Kidney (tissue), 14 donors: ENCODE data around the gene DLGAP1. TPM values are rescaled to one million over a fixed set of nuclear protein-coding genes. Genes with fewer than 3 reads are reported as not detected.
A peak's percentile ranks its signal among the peaks of the same experiment; 100 is the strongest.

Experiments
- DNase-seq, 5 donors: peaks; one replicate each; pipeline ENCODE4 v3.0.0-alpha.2; 2013 to 2020
- FAIRE-seq: peaks from 2 replicates; lab custom pipeline; 2012; peaks lifted over from hg19 to GRCh38; lab: Jason Lieb, UNC
- H3K27ac ChIP-seq, 2 donors: one replicate each; pipeline ENCODE4 v1.7.0; 2013; ENCODE audit warnings: low read depth in 2 of 2, low read length in 2 of 2, inconsistent platforms in 1 of 2
- H3K27me3 ChIP-seq: one replicate; pipeline ENCODE4 v1.7.1; 2013; ENCODE audit warnings: low read length, inconsistent platforms; ENCODE audit not compliant: control insufficient read depth, insufficient read depth
- H3K36me3 ChIP-seq, 3 donors: one replicate each; pipeline versions ENCODE4 v1.7.0 to v1.7.1; 2013; ENCODE audit warnings: low read length in 3 of 3, control low read depth in 1 of 3, inconsistent platforms in 1 of 3; ENCODE audit not compliant: insufficient read depth in 3 of 3, control insufficient read depth in 2 of 3
- H3K4me1 ChIP-seq, 3 donors: one replicate each; pipeline versions ENCODE4 v1.7.0 to v1.7.1; 2013; ENCODE audit warnings: low read length in 3 of 3, inconsistent platforms in 1 of 3, low read depth in 1 of 3; ENCODE audit not compliant: control insufficient read depth in 2 of 3, insufficient read depth in 2 of 3
- H3K4me3 ChIP-seq, 3 donors: one replicate each; pipeline versions ENCODE4 v1.7.0 to v1.8.1; 2013; ENCODE audit warnings: low read length in 3 of 3, control low read depth in 1 of 3, inconsistent platforms in 1 of 3
- H3K9ac ChIP-seq, 3 donors: one replicate each; pipeline versions ENCODE4 v1.7.0 to v1.7.1; 2013; ENCODE audit warnings: low read length in 3 of 3, control low read depth in 1 of 3, inconsistent platforms in 1 of 3
- H3K9me3 ChIP-seq, 3 donors: one replicate each; pipeline versions ENCODE4 v1.7.0 to v1.7.1; 2013; ENCODE audit warnings: low read length in 3 of 3, control low read depth in 1 of 3, inconsistent platforms in 1 of 3; ENCODE audit not compliant: control insufficient read depth in 2 of 3, insufficient read depth in 1 of 3
- CTCF ChIP-seq: IDR thresholded peaks from 3 replicates; pipeline ENCODE4 v1.5.1; 2012; ENCODE audit warnings: mild to moderate bottlenecking, moderate library complexity, borderline replicate concordance; ENCODE audit not compliant: insufficient read depth; ENCODE audit errors: extremely low read depth
- intact Hi-C: fragments of 100-400 bp; cut with DNase I; formaldehyde crosslinking; loops from one replicate; pipeline ENCODE4 v1.11.1; 2022
- polyA plus RNA-seq: library from polyadenylated mRNA; stranded (reverse); fragments of 350-450 nt; fragmentation: Illumina TruSeq; extraction: RNeasy Lipid Tissue Mini Kit (QIAGEN cat#74804); gene quantifications from one replicate; pipeline ENCODE4 v1.2.3, GENCODE V29; 2014; ENCODE audit warnings: low read depth, low replicate concordance; ENCODE audit not compliant: insufficient read depth
- total RNA-seq: library from RNA; stranded (reverse); fragmentation: NEBNext Ultra II Directional; extraction: Animal tissue kit (Norgen Biotek cat#: 25700); gene quantifications from one replicate; pipeline ENCODE4 v1.2.1, GENCODE V29; 2021
- donor health status: control.
- donor health status: control.
- donor health status: control.
- donor health status: control.
- donor health status: control.
- donor health status: DM: yes; HTN: yes; CAD: no.
- donor health status: Normal renal cell carcinoma (clear cell type).

Gene DLGAP1
- total and polyA plus RNA-seq, 2 donors from 2014 or later, result 1.2 to 32.8 TPM

DNA sequence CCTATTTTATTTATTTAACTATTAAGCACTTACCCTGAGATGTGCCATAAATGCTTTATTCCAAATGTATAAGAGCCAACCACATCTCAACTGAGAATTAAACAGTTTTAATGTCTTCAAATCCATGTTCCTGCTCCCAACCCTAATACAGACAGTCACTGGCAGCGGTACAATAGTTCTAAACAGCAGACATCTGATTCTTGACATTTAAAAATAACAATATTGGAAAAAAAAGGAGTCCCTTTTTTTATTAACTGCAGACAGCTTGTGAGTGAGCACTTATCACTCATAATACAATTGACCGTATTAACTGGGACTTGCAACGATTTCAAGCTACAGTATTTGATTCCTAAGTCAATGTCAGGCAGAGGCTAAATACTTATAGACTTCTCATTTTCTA is 580.5 kb downstream of the DLGAP1 start:
- no peaks in the 10 kb centered on the region for H3K4me1 ChIP-seq
- H3K27ac ChIP-seq, result no peak overlapping the region
- peak overlapping the region in 2 of 3 donors; percentile 13 to 30 for H3K4me3 ChIP-seq
- FAIRE-seq (no peak), DNase-seq (no peak)
- H3K9me3 ChIP-seq, result no peaks in the 10 kb centered on the region
- no peaks in the 10 kb centered on the region for H3K36me3 ChIP-seq
- no peak overlapping the region for H3K9ac ChIP-seq
- intact Hi-C loops, result no loop called here
- TF ChIP-seq CTCF, result no peak
- H3K27me3 ChIP-seq, result no peaks in the 10 kb centered on the region

- intact Hi-C loops, result no loop called here
- DNase-seq (peak in 2 of 5 donors; percentile 28 to 46), FAIRE-seq (no peak)
- no peak overlapping the region for H3K27ac ChIP-seq
- H3K9ac ChIP-seq, result no peak overlapping the region
- H3K27me3 ChIP-seq, result no peaks in the 10 kb centered on the region
- peak overlapping the region in 2 of 3 donors; percentile 13 to 30 for H3K4me3 ChIP-seq
- no peaks in the 10 kb centered on the region for H3K36me3 ChIP-seq
- no peaks in the 10 kb centered on the region for H3K4me1 ChIP-seq
- no peak for TF ChIP-seq CTCF
- H3K9me3 ChIP-seq, result no peaks in the 10 kb centered on the region
Observed at GRCh38 chr18:3874125-3874524, 581.0 kb downstream of the DLGAP1 start.

DNA sequence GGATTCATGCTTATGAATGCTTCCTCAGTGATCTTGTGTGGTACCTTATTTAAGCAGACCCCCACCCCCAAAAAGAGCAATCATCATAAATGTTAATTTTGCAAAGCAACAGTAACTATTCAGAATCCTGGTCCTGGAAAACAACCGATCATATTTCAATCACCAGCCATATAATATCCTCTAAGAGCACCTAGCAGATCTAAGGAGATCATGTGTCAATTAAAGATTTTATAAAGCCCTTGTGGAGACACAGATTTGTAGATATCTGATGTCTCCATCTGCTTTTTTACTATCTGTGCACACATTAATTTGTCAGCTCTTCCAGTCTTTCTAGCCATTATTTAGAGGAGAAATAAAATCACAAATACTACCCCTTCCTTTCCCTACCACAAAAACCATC is 581.4 kb downstream of the DLGAP1 start:
- FAIRE-seq (no peak), DNase-seq (no peak)
- peaks cover 0 to 2% (median 0%) of the 10 kb centered on the region in 3 donors for H3K4me1 ChIP-seq
- H3K4me3 ChIP-seq, result peak overlapping the region in 2 of 3 donors; percentile 13 to 30
- no peak overlapping the region for H3K9ac ChIP-seq
- TF ChIP-seq CTCF, result no peak
- intact Hi-C loops, result no loop called here
- H3K9me3 ChIP-seq, result no peaks in the 10 kb centered on the region
- H3K36me3 ChIP-seq, result no peaks in the 10 kb centered on the region
- H3K27me3 ChIP-seq, result no peaks in the 10 kb centered on the region
- H3K27ac ChIP-seq, result no peak overlapping the region

DNA sequence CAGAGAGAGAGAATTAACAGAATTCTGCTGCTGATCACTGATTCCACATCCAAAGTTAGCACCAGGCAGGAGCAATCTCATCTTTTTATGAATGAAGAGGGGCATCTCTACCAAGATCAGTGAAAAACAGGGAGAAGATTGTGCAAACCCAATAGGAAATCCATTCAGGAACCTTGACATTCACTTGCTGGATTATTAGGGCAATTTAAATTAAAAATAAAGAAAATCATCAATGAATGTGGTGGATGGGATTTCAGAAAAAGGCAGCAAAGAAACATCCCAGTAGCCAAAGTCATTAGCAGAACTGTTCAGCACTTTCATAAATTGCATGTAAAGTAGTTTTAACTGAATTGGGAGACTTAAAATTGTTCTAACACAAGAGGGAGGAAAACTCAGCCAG is 581.9 kb downstream of the DLGAP1 start:
- TF ChIP-seq CTCF, result no peak
- H3K4me1 ChIP-seq, result peaks cover 0 to 2% (median 0%) of the 10 kb centered on the region in 3 donors
- no peak for DNase-seq
- no peaks in the 10 kb centered on the region for H3K27me3 ChIP-seq
- no peak overlapping the region for H3K9ac ChIP-seq
- no peak overlapping the region for H3K27ac ChIP-seq
- no peak overlapping the region for H3K4me3 ChIP-seq
- H3K9me3 ChIP-seq, result no peaks in the 10 kb centered on the region
- H3K36me3 ChIP-seq, result no peaks in the 10 kb centered on the region
- intact Hi-C loops, result no loop called here
- no peak for FAIRE-seq
